ENCODE data around the gene VTCN1.

DNA sequence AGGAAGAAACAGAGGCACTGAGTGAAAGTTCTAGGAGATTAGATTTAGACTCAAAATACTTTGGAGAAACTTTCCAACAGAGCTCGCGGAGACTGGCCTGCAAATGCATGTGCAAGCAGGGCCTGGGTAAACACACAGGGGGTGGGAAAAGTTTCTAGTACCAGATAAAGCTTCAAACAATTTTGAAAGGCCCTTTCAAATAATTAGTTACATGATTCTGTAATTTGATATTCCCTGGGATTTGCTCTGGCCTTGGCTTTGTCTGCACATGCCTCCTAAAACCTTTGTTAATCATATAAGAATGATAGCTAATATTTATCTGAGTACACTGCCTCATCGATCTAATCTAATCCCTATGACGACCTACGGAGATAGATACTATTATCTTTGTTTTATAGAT, 31.3 kb downstream of the VTCN1 start:
- TF ChIP-seq, protein P1, sequence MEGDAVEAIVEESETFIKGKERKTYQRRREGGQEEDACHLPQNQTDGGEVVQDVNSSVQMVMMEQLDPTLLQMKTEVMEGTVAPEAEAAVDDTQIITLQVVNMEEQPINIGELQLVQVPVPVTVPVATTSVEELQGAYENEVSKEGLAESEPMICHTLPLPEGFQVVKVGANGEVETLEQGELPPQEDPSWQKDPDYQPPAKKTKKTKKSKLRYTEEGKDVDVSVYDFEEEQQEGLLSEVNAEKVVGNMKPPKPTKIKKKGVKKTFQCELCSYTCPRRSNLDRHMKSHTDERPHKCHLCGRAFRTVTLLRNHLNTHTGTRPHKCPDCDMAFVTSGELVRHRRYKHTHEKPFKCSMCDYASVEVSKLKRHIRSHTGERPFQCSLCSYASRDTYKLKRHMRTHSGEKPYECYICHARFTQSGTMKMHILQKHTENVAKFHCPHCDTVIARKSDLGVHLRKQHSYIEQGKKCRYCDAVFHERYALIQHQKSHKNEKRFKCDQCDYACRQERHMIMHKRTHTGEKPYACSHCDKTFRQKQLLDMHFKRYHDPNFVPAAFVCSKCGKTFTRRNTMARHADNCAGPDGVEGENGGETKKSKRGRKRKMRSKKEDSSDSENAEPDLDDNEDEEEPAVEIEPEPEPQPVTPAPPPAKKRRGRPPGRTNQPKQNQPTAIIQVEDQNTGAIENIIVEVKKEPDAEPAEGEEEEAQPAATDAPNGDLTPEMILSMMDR (IDR thresholded peaks at IDR 0.05 in 2 of 3, conservative IDR thresholded peaks at IDR 0.05 in 1 of 3; ENCODE audit: borderline replicate concordance in 1 of 3, insufficient read depth in 1 of 3, low read depth in 2 of 3, low read length in 2 of 3), result no peak
- TF ChIP-seq ELF1 (IDR thresholded peaks at IDR 0.05; ENCODE audit: borderline replicate concordance, low read depth) (no peak), POLR2AphosphoS5 (IDR thresholded peaks at IDR 0.05; ENCODE audit: low read depth, low read length) (no peak), EZH2phosphoT487 (IDR thresholded peaks at IDR 0.05; ENCODE audit: borderline replicate concordance) (no peak), ZFX (IDR thresholded peaks at IDR 0.05) (no peak)
